Activated T-cell treated with anti-CD3 and anti-CD28 coated beads, Interleukin-2, amount 50 U/mL, for 1 hour (primary cell): ENCODE measurements around the gene ZNF132.

Source experiments
- DNase-seq: peaks from one replicate; pipeline ENCODE4 v3.0.0-alpha.2; 2020

Gene ZNF132

GRCh38 chr19:58385891-58386575 is 53.9 kb downstream of the ZNF132 start:
- no peak for DNase-seq

- no peak for DNase-seq
These were observed 54.6 kb downstream of the ZNF132 start for GRCh38 chr19:58385313-58385890.

- no peak for DNase-seq
These were observed 56.9 kb downstream of the ZNF132 start for GRCh38 chr19:58382997-58383603.
